Adrenal gland (tissue), 12 donors: ENCODE data around the gene PLCB1. TPM values are rescaled to one million over a fixed set of nuclear protein-coding genes. Genes with fewer than 3 reads are reported as not detected.

Experiments
- DNase-seq, 7 donors: peaks; one replicate each; pipeline ENCODE4 v3.0.0-alpha.2; 2019 to 2020
- H3K27ac ChIP-seq, 5 donors: fragments of 200-600 bp; sonication (generic) in 4 of 5; 1 replicate in 3 of 5; 2 replicates in 2 of 5; pipeline versions ENCODE4 v1.5.1 to v1.8.0; 2016 to 2020; ENCODE audit warnings: mild to moderate bottlenecking in 1 of 5
- H3K27me3 ChIP-seq: fragments of 200-600 bp; 2 replicates; pipeline ENCODE4 v1.8.0; 2021
- H3K36me3 ChIP-seq, 2 donors: fragments of 200-600 bp; replicated peaks in 1 of 2; 1 replicate in 1 of 2; 2 replicates in 1 of 2; pipeline versions ENCODE4 v1.5.1 to v1.8.0; 2018 to 2022
- H3K4me1 ChIP-seq, 2 donors: fragments of 200-600 bp; replicated peaks in 1 of 2; 1 replicate in 1 of 2; 2 replicates in 1 of 2; pipeline versions ENCODE4 v1.5.1 to v1.8.0; 2018 to 2021
- H3K4me3 ChIP-seq, 4 donors: fragments of 200-600 bp; sonication (generic) in 3 of 4; one replicate each; pipeline ENCODE4 v1.5.1; 2016 to 2018
- H3K9me3 ChIP-seq, 3 donors: fragments of 200-600 bp; sonication (generic) in 1 of 3; replicated peaks in 1 of 3; 1 replicate in 2 of 3; 2 replicates in 1 of 3; pipeline versions ENCODE4 v1.5.1 to v1.8.0; 2016 to 2021
- CTCF ChIP-seq, 6 experiments: fragments of 450-650 bp in 4 of 6; fragments of 200-600 bp in 2 of 6; sonication (generic) in 1 of 6; IDR thresholded peaks; 1 replicate in 5 of 6; 2 replicates in 1 of 6; pipeline versions ENCODE4 v1.5.1 to v1.8.0; 2016 to 2021; ENCODE audit warnings: antibody characterized with exemption in 6 of 6, mild to moderate bottlenecking in 2 of 6, moderate library complexity in 1 of 6
- POLR2A ChIP-seq, 2 donors: fragments of 450-650 bp; IDR thresholded peaks; one replicate each; pipeline ENCODE4 v1.6.1; 2017; ENCODE audit warnings: antibody characterized with exemption in 2 of 2, mild to moderate bottlenecking in 2 of 2, moderate library complexity in 1 of 2
- WGBS, 4 donors: extraction: QIAGEN DNeasy Blood & Tissue Kit in 2 of 4; methylation state at CpG; one replicate each; pipeline versions ENCODE4 v1.1.5 to v1.1.7; 2013 to 2017; 5-methylcytosine and 5-hydroxymethylcytosine counted together
- intact Hi-C, 2 donors: fragments of 100-400 bp; cut with DNase I; formaldehyde crosslinking; loops; one replicate each; pipeline versions ENCODE4 v1.14.1 to v1.15.0; 2022 to 2023
- polyA plus RNA-seq, 3 donors: library from polyadenylated mRNA; stranded (reverse); fragments of 200-250 nt in 2 of 3; fragments of 350-450 nt in 1 of 3; fragmentation: Illumina TruSeq in 1 of 3; extraction: RNeasy Lipid Tissue Mini Kit (QIAGEN cat#74804) in 1 of 3; gene quantifications; one replicate each; pipeline ENCODE4 v1.2.3, GENCODE V29; 2013 to 2014
- total RNA-seq, 9 donors: library from RNA; depleted of rRNA in 4 of 9; stranded (reverse); fragments of >200 nt in 4 of 9; fragments of 120-200 nt in 1 of 9; fragmentation: NEBNext Ultra II Directional in 1 of 9; extraction: Animal tissue kit (Norgen Biotek cat#: 25700) in 1 of 9; gene quantifications; one replicate each; pipeline versions ENCODE4 v1.1.0 to v1.2.4, GENCODE V29; 2013 to 2023
- donor health status: healthy with polysubstance abuse.
- donor health status: Bipolar disorder and iron deficiency.
- donor health status: DM: yes; HTN: yes; CAD: no.
- donor health status: DM: no; HTN: no; CAD: no.
- donor health status: DM: no; HTN: no; CAD: no.
- donor health status: DM: yes; HTN: yes; CAD: no.

The PLCB1 gene
- total and polyA plus RNA-seq, 12 donors = 7.7 to 56.6 (median 27.9) TPM

- 90 to 91% (median 90%) methylated on average over 7 of the region's 7 CpGs for WGBS, 4 donors
- H3K4me1 ChIP-seq = no peaks in the 10 kb centered on the region
- H3K27me3 ChIP-seq = no peaks in the 10 kb centered on the region
- H3K27ac ChIP-seq = no peak overlapping the region
- H3K9me3 ChIP-seq = no peaks in the 10 kb centered on the region
- no peak overlapping the region for H3K4me3 ChIP-seq
- DNase-seq = no peak
- TF ChIP-seq CTCF (IDR thresholded peaks at IDR 0.05) = no peak
- no peak for TF ChIP-seq POLR2A (IDR thresholded peaks at IDR 0.05)
- intact Hi-C loops = no loop called here
- H3K36me3 ChIP-seq = no peaks in the 10 kb centered on the region
These were observed 735.1 kb downstream of the PLCB1 start for GRCh38 chr20:8867038-8867740.

- WGBS, 4 donors = 47 to 62% (median 50%) methylated on average over 1 of the region's 1 CpG
- H3K4me1 ChIP-seq = no peaks in the 10 kb centered on the region
- H3K36me3 ChIP-seq = no peaks in the 10 kb centered on the region
- no peaks in the 10 kb centered on the region for H3K9me3 ChIP-seq
- no peaks in the 10 kb centered on the region for H3K27me3 ChIP-seq
- intact Hi-C loops = no loop called here
- no peak overlapping the region for H3K27ac ChIP-seq
- H3K4me3 ChIP-seq = no peak overlapping the region
- no peak for DNase-seq
- TF ChIP-seq POLR2A (IDR thresholded peaks at IDR 0.05) = no peak
- no peak for TF ChIP-seq CTCF (IDR thresholded peaks at IDR 0.05)
These were observed 738.6 kb downstream of the PLCB1 start for GRCh38 chr20:8870652-8871051.

- intact Hi-C loops = no loop called here
- no peaks in the 10 kb centered on the region for H3K4me1 ChIP-seq
- H3K4me3 ChIP-seq = no peak overlapping the region
- DNase-seq = no peak
- no peaks in the 10 kb centered on the region for H3K9me3 ChIP-seq
- no peaks in the 10 kb centered on the region for H3K27me3 ChIP-seq
- TF ChIP-seq CTCF (IDR thresholded peaks at IDR 0.05) (no peak), POLR2A (IDR thresholded peaks at IDR 0.05) (no peak)
- WGBS, 4 donors = 74 to 85% (median 81%) methylated on average over 1 of the region's 1 CpG
- no peaks in the 10 kb centered on the region for H3K36me3 ChIP-seq
- H3K27ac ChIP-seq = no peak overlapping the region
These were observed 742.4 kb downstream of the PLCB1 start for GRCh38 chr20:8874437-8874836.

- intact Hi-C loops = no loop called here
- TF ChIP-seq POLR2A (IDR thresholded peaks at IDR 0.05) = no peak
- TF ChIP-seq CTCF (IDR thresholded peaks at IDR 0.05) = no peak
- Histone ChIP-seq H3K36me3 (no peaks in the 10 kb centered on the region), H3K27me3 (no peaks in the 10 kb centered on the region), H3K4me3 (no peak overlapping the region), H3K4me1 (no peaks in the 10 kb centered on the region), H3K9me3 (no peaks in the 10 kb centered on the region), H3K27ac (no peak overlapping the region)
- no peak for DNase-seq
These were observed 743.5 kb downstream of the PLCB1 start for GRCh38 chr20:8875586-8875985.
